Choroid plexus epithelial cell (primary cell): Measurements from ENCODE around the gene ANKRD13C.
A peak's percentile ranks its signal among the peaks of the same experiment; 100 is the strongest.

ENCODE experiments used
- DNase-seq: peaks from one replicate; pipeline ENCODE4 v3.0.0-alpha.2; 2010; ENCODE audit warnings: low read depth
- H3K4me3 ChIP-seq: 2 replicates; pipeline ENCODE4 v1.5.1; 2011; ENCODE audit warnings: low read depth, mild to moderate bottlenecking, control low read depth, low read length, moderate library complexity
- TF ChIP-seq, protein P1 (sequence below): conservative IDR thresholded peaks from 2 replicates; pipeline ENCODE4 v1.5.1; 2011; ENCODE audit warnings: low read depth, mild to moderate bottlenecking, control low read depth, inconsistent platforms, low read length, moderate library complexity

The ANKRD13C gene

DNA sequence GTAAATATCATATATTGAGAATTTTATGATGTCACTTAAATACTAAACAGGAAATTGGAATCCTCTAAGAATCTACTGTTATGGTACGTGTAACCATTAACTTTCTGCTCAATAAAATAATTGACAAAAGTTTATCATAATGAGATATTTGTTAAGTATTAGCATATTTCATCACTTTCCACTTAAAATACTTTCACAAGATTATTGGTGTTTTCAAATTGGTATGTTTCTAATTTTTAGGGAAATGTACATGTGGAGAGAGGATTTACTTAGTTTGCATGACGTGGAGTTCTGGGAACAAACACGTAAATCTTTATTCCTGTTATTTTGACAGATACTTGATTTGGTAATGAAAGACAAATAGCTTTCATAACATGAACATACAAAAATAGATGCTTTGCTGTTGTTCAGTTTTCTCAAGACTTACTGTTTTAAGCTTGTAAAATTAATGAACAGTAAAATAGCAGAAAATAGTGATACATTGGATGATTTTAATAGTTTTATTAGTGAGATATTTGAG, 131.7 kb downstream of the ANKRD13C start:
- H3K4me3 ChIP-seq = peak overlapping the region; percentile 80
- DNase-seq = no peak
- TF ChIP-seq, protein P1, sequence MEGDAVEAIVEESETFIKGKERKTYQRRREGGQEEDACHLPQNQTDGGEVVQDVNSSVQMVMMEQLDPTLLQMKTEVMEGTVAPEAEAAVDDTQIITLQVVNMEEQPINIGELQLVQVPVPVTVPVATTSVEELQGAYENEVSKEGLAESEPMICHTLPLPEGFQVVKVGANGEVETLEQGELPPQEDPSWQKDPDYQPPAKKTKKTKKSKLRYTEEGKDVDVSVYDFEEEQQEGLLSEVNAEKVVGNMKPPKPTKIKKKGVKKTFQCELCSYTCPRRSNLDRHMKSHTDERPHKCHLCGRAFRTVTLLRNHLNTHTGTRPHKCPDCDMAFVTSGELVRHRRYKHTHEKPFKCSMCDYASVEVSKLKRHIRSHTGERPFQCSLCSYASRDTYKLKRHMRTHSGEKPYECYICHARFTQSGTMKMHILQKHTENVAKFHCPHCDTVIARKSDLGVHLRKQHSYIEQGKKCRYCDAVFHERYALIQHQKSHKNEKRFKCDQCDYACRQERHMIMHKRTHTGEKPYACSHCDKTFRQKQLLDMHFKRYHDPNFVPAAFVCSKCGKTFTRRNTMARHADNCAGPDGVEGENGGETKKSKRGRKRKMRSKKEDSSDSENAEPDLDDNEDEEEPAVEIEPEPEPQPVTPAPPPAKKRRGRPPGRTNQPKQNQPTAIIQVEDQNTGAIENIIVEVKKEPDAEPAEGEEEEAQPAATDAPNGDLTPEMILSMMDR = no peak

DNA sequence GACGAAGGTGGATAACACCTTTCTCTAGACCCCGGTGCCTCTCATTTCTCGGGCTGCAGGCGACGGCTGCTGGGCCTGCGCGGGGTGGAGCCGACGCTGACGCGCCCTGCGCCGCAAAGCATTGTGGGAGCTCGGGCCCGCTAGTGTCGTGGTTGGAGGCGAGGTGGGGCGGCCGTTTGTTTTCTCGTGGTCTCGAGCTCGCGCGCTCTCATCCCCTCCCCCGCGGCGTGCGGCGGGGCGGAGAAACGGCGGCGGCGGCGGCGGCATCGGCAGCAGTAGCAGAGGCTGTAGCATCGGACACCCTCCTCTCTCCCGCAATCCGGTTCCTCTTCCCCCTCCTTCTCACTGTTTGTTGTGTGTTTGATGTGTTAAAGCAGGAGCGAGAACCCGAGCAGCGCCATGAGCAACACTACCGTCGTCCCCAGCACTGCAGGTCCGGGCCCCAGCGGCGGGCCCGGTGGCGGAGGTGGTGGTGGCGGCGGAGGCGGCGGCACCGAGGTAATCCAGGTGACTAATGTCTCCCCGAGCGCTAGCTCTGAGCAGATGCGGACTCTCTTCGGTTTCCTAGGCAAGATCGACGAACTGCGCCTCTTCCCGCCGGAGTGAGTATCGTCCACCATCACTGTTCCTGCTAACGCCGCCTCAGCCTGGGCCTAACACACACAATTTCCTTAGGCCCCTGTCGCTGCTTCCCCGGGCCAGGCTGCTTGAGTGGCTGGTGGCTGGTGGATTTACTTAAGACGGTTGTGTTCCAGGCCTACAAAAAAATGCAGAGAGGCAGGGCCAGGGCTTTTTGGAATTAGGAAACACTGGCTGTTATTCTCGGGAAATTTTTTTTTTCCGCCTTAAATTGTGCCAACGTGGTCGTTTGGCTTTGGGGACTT, 133.0 kb downstream of the ANKRD13C start, which contains the start of gene SRSF11:
Gene SRSF11, plus strand, starts transcription at position 143 of the 884 bp plus-strand sequence. Its CDS starts 257 bp downstream, at position 400.
- H3K4me3 ChIP-seq = peak within 1 kb of the TSS; percentile 80
- DNase-seq = peak; percentile 96
- TF ChIP-seq, protein P1 = no peak

DNA sequence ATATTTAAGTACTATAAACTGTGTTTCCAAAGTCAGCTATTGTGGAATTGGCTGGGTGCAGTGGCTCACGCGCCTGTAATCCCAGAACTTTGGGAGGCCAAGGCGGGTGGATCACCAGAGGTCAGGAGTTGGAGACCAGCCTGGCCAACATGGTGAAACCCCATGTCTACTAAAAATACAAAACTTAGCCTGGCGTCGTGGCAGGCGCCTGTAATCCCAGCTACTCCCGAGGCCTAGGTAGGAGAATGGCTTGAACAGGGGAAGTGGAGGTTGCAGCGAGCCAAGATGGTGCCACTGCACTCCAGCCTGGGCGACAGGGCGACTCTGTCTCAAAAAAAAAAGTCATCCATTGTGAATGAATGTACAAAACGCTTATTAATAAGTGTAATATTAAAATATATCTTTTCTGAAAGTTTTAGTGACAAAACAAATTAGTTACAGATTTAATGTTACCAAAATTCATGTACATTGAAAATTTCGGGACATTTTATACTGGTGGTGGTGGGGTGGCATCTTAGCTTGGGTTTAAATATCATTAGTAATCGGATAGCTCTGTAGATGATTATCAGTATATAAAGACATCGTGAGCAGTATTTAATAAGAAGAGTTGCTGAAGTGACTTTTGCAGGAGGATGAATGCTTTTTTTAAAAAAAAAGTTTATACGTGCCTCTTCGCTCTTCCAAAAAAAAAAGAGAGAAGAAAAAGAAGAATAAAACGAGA, 133.8 kb downstream of the ANKRD13C start:
- peak overlapping the region; percentile 80 for H3K4me3 ChIP-seq
- TF ChIP-seq, protein P1 = no peak
- DNase-seq = no peak

DNA sequence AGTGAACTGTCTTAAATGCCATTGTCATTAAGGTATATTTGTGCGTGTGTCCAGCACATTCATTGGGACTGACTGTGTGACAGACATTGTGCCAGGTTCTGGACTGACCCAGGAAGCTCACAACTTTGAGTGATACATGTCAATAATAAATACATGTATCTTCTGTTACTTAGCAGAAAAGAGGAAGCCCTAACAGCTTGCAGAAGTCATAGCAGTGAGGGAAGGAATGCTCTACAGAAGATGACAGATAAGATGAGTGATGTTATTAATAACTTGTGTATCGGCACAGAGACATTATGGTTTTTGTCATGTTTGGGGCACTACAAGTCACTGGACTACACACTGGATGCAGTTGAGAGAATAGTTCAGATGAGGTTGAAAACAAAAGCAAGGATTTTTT, 134.5 kb downstream of the ANKRD13C start:
- no peak for DNase-seq
- TF ChIP-seq, protein P1 = no peak
- no peak overlapping the region for H3K4me3 ChIP-seq

DNA sequence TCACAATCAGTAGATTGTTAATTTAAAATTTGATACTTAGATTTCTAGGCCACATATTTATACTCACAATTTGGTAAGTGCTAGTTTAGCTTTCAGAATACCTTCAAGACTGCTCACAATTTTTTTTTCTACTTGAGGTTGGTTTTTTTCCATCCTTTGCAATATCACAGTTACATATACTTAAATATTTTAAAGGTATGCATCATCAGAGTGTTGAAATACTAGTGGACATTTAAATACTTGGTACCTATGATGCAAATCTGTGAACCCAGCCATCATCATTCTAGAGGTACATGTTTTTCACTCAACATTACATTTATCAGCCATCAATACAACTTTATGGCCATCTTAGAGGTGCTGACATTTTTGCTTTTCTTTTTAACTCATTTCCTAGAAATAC, 143.0 kb downstream of the ANKRD13C start:
- DNase-seq = peak; percentile 25
- no peak overlapping the region for H3K4me3 ChIP-seq
- TF ChIP-seq, protein P1 = no peak

DNA sequence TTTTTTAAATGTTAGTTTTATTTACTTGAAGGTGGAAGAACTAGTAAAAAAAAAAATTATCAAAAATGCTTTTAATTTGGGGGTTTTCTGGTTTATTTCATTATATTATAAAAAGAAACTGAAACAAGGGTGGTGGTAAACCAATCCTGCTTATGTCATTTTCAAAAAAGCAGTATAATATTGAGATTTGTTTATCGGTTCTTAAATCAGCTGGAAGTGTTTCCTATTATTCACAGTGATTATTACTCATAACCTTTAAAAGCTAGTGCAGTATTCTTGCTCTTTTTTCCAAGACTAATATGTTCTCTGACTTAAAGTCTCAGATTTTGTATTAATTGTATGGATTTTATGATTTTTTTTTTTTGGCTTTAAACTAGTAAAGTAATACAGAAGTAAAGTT, 143.7 kb downstream of the ANKRD13C start:
- TF ChIP-seq, protein P1 = no peak
- no peak for DNase-seq
- no peak overlapping the region for H3K4me3 ChIP-seq
